ENCODE results near the gene SUN1. TPM values are rescaled to one million over a fixed set of nuclear protein-coding genes. Genes with fewer than 3 reads are reported as not detected.
A peak's percentile ranks its signal among the peaks of the same experiment; 100 is the strongest.

SUN1 gene
- total RNA-seq, 1 donor from 2014 or later: 164 TPM

DNA sequence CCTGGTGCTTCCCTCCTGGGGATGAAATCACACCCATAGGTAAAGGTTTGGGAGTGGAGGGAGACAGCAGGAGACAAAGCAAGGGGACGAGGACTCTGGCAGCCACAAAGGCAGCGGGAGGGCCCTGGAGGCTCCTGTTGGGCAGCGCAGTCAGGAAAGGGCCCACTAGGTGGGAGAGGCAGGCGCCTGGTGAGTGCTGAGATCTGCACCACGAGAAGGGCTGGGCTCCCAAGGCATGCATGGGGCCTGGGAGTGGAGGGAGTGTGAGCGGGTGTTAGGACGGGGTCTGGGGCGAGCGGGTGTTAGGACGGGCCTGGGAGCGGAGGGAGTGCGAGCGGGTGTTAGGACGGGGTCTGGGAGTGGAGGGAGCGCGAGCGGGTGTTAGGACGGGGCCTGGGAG, 57.1 kb downstream of the SUN1 start:
- DNase-seq (ENCODE audit: low spot score): no peak

DNA sequence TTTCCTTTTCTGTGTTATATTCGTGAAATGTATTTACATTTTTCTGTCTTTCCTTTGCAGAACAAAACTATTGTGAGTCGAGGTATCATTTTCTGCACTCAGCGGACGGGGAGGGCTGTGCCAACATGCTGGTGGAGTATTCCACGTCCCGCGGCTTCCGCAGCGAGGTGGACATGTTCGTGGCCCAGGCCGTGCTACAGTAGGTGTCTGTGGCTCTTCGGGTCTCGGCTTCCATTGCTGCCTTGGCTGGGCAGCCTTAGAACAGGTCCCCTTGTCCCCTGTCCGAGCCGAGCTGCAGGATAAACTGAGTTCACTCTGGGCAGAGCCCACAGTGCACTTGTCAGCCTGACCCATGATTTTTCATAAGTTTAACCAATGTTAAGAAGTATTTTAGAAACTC, 58.6 kb downstream of the SUN1 start:
- DNase-seq (ENCODE audit: low spot score): no peak

DNA sequence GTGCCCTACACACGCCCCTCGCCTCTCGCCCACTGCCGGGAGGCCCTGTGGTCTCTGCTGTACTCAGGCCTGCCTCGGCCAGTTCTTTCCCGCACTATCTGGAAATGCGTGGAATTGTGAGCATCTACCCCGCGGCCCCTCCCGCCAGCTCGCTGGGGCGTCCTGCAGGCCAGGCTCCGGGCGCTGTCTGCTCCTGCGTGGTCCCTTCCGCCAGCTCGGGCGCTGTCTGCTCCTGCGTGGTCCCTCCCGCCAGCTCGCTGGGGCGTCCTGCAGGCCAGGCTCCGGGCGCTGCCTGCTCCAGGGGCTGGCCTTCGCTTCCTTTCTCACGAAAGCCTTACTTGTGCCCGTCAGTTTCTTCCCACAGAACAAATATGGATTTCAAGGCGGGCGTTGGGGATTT, 59.0 kb downstream of the SUN1 start:
- no peak for DNase-seq (ENCODE audit: low spot score)

DNA sequence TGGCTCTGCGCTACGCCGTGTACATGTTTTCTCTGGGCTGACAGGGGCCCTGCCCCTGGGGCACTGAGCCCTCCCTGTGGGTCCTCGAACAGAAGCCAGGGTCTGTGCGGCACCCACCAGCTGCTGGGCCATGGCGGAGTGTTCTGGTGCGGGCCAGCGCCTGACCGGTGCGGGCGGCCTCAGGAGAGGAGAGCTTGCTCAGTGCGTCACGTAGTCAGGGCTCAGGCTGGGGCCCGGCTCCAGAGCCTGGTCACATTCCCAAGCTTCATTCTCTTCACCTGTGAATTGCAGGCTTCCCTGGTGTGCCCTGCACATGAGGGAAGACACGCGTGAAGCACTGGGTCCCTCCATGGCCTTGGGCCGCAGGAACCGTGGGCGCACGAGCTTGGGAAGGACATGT, 59.5 kb downstream of the SUN1 start:
- DNase-seq (ENCODE audit: low spot score): no peak

DNA sequence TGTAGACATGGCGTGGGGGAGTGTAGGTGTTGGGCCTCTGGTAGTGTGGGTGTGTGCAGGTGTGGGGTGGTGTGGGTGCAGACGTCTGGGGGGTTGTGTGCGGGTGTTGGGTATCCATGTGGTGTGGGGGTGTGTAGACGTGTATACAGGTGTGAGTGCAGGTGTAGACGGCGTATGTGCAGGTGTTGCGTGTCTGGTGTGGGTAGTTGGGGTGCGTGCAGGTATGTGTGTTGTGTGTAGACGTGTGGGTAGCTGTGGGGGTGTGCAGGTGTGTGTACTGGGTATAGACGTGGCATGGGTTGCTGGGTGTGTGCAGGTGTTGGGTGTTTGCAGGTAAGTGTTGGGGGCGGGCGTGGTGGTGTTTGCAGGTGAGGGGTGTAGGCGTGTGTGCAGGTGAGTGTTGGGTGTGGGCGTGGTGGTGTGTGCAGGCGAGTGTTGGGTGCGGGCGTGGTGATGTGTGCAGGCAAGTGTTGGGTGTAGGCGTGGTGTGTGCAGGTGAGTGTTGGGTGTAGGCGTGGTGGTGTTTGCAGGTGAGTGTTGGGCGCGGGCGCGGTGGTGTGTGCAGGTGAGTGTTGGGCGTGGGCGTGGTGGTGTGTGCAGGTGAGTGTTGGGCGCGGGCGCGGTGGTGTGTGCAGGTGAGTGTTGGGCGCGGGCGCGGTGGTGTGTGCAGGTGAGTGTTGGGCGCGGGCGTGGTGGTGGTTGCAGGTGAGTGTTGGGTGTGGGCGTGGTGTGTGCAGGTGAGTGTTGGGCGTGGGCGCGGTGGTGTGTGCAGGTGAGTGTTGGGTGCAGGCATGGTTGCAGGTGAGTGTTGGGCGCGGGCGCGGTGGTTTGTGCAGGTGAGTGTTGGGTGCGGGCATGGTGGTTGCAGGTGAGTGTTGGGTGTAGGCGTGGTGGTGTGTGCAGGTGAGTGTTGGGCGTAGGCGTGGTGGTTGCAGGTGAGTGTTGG, 60.6 kb downstream of the SUN1 start:
- no peak for DNase-seq (ENCODE audit: low spot score)

DNA sequence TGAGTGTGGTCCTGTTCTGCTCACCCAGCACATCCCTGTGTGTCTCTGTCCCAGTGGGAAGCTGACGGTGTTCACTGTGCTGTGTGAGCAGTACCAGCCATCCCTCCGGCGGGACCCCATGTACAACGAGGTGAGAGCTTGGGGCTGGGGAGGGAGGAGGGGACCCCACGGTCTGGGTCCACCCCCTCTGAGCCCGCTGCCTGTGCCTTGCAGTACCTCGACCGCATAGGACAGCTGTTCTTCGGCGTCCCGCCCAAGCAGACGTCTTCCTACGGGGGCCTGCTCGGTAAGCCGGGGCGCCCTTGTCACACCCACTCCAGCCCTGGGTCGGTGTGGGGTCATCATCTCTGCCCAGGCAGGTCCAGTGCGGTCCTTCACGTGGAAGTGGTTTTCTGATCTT, 61.4 kb downstream of the SUN1 start:
- no peak for DNase-seq (ENCODE audit: low spot score)

DNA sequence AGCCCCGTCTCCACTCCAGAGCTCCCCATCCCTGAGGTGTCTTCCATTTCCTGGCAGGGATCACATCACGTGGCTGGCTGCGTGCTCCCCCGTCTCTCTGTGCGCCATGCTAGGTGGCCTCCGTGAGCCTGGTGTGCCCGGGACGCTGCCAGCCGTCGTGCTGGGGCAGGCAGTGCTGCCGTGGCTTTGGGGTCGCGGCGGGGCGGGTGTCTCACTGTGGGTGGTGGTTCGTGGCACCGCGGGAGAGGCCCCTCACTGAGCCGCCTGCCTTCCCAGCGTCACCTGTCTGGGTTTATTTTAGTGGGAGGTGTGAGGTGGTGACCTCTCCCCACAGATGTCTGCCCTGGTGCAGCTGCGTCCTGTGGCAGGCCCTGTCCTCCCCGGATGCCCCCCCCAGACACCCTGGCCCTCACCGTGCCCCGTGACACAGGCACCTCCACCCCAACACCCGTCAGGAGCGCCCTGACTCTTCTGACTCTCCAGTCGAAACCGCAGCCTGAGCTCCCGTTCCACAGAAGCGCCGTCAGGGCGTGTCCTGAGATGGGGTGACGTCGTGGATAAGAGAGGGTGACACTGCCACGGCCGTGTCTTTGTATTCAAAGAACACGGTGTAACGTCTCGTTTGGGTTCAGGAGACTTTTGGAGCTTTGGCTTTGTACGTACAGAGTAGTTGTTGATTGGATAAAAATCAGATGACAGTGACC, 62.0 kb downstream of the SUN1 start:
- no peak for DNase-seq (ENCODE audit: low spot score)

DNA sequence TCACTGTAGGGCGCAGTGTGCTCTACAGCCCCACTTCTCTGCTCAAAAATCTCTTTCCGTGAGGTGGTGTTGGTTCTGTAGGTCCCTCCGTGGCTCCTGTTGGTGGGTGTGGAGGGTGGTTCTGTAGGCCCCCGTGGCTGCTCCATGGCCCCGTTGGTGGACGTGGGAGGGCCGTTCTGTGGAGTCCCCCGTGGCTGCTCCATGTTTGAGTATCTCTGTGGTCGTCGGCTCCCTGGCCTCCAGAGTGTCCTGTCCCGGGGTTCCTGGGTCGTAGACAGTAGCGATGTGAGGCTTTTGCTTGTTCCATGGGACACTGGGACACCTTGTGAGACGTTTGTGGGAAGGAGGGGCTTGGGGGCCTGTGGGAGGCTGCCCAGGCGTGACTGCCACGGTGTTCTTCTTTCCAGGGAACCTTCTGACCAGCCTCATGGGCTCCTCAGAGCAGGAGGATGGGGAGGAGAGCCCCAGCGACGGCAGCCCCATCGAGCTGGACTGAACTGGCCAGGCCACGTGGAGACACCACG, 62.7 kb downstream of the SUN1 start:
- DNase-seq (ENCODE audit: low spot score): no peak

DNA sequence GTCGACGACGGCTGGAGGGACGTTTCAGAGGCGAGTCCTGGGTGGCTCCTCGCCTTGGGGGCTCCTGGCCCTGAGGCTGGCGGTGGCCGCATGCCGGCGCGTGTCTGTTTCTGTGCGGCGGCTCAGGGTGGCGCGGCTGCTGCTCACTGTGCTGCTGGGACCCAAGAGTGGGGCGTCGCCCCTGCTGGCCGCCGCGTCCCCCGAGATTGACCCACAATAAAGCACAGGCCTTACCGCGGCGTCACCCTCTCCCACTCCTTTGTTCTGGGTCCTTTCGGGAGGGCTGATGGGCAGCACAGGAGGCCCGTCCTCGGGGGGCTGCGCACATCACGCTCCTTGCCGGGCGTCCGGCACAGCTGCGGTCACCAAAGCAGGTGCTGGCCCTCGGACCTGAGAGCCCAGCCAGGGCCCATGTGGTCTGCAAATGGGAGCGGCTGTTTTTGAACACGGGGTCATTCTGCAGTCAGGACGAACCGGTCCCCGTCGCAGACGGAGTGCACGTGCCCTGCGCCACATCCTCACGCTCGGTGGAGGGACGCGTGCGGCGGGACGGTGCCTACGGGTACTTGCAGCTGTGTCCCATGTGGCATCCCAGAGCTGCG, 63.3 kb downstream of the SUN1 start:
- DNase-seq (ENCODE audit: low spot score): no peak

DNA sequence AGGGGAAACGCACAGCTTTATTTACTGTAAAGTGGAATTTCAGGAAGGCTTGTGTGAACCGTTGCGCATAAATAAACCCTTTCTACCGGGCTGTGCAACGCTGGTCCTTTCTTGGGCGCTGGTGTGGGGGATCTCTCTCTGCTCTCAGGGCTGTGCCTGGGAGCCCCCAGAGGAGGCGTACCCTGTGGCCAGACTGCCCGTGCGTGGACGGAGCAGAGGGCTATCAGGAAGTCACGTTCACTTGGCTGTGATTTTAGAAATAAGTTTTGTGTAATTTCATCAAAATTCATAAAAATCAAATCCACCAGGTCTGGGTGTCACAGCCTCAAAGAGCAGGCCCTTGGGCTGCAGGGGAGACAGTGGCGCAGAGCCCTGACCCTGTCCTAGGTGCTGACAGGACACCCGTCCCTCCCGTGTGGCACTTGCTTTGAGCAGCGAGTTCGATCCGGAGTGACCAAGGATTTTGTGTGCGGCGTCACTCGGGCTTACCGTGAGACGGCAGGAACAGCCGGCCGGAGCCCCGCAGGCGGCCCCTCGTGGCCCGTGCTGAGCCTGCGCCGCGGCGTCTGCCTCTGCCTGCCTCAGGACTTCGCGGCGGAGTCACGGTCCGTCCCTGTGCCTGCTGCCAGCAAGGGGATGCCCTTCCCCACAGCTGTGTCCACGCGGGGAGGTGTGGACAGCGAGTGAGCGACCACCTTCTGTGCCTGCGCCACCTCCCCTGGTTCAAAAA, 64.2 kb downstream of the SUN1 start:
- DNase-seq (ENCODE audit: low spot score): no peak

DNA sequence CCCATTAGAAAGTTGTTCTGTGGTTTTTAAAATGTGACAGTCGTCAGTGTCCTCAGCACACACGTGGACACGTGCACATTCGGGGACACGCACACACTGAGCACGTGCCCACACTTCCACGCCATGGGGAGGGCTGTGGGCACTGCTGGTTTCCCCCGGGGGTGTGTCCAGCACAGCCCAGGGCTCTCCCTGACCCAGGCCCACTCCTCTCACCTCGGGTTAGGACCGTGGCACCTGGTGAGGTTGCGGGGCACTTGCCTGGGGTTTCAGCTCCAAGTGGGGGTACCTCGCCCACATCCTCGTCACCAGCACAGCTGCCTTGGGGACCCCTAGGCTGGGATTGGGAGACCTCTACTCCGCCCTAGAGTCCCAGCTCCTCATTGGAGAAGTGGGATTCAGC, 64.8 kb downstream of the SUN1 start:
- no peak for DNase-seq (ENCODE audit: low spot score)

DNA sequence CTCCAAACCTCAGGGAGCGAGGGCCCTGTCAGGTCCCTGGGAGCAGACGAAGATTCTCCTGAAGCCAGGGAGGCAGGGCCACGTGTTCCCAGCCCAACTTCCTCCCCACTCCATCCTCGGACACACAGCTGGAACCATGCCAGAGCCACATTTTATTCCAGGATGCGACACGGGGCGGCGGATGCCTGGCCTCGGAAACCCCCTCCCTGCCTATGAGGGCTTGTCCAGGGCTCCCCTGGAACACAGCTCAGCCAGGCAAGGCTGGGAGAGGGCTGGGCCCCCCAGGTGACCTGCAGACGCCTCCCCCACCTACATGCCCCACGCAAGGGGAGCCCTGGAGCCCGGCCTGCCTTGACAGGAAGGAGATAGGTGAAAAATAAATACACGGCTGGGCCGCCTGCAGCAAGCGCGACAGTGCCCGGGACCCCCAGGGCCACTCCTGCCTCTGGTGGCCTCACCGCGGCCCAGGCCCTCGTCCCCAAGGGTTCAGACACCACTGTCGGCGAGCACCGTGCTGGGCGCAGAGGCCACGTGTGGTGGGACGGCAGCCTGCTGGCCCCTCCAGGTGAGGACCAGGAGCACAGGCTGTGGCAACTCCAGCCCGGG, 65.6 kb downstream of the SUN1 start:
- DNase-seq (ENCODE audit: low spot score): no peak

DNA sequence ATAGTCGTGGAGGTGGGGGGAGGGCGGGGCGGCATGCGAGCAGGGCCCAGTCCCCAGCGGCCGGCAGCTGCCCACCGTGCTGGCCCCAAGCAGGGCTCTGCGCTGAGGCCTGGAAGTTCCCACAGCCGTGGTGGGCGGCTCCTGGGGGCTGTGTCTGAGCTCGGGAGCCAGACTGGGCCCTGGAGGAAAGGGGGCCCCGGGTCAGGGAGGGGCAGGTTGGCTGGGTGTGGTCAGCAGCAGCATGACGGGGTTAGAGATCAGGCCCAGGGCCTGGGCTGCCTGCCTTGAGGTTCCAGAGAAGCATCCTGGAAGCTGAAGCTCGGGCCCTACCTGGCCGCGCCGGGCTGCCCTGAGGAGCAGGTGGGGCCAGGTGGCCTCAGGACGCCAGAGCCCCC, 66.2 kb downstream of the SUN1 start:
- no peak for DNase-seq (ENCODE audit: low spot score)

DNA sequence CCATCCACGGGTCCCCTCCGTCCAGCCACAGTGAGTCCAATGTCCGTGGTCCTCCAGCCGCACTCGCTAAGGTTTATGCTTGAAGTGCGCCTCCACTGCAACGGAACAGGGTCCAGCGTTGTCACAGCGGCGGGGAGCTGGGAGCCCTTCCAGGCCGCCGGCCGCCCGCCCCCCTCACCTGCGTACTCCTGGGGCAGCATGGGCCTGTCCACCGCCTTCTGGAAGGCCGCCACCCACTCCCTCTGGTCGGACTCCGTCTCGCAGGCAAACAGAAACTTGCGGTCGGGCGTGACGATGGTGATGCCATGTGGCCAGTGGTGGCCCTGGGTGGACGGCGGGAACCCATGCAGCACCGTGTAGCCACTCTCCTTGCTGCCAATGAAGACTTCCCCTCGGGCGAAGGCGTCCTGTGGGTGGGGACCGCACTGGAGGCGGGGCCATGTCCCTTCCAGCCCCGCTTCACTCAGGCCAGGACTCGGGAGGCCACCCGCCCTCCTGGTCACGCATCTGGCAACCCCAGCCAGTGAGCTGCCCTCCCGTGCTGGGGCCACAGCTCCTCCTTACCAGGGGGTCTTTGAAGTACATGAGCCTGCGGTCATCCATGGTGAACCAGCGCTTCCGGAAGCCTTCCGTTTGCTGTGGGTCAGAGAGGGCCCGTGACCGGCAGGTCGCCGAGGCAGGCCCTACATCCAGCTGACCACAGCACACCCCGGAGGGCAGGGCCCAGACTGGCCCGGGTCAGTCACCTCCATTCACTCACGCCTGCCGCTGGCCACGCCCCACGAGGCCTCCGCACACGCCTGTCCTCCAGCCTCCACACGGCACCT, 66.8 kb downstream of the SUN1 start:
- DNase-seq (ENCODE audit: low spot score): no peak

DNA sequence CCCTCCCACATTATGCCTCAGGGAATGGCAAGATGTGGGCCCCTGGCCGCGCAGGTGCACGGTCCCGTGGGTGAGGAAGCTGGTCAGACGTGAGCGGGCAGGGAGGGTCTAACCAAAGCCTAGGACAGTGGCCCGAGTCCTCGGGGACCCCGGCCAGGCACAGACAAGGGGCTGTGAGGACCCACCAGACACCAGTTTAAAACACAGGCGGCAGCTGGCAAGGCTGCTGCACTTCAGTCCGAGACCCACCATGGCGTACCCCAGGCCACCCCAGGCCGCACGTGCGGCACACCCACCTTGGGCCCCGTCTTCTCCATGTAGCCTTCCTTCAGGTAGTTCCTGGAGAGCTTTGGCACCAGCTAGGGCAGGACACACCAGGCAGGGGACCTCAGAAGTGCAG, 67.5 kb downstream of the SUN1 start:
- no peak for DNase-seq (ENCODE audit: low spot score)

DNA sequence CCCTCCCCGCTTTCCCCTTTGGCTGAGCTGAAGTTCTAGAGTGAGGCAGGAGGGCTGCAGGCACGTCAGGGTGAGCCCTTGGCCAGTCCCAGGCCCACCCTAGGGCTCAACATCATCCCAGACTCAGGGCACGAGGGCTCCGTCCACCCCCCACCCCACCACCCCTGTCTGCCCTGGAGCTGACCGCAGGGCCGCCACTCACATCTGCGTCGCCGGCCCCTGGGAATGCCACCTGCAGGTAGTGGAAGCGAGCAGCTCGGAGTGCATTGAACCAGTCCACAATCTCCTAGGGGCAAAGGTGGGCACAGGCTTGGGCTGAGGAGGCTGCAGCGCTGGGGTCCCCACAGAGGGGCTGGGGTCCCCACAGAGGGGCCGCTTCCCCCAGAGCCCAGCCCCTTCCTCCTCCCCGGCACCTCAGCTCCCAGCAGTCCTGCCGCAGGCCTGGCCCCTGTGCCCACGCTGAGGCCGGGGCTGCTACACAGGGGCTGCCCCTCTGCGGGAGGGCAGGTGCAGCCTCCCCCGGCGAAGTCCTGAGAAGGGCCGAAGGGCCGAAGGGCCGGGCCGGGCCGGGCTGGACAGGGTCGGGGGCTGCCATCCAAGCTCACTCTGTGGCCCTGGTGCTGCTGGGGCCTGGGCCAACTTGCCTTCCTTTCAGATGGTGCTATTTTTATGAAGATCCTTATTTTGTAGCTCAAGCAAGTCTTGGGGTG, 68.2 kb downstream of the SUN1 start:
- DNase-seq (ENCODE audit: low spot score): no peak

DNA sequence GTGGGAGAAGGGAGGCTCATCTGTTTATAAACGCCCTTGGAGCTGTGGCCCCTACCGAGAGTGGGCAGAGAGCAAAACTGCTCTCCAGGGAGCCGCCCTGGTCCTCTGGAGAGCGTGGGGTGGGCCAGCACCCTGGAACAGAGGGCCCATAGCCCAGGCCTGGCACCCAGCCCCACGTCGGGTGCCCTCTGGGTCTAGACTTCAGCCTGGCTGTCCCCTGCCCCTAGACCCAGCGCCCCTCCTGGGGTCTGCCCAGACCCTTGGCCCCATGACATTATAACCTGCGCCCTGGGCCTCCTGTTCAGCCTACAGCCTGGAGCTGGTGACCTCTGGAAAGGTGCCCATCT, 68.7 kb downstream of the SUN1 start:
- DNase-seq (ENCODE audit: low spot score): no peak

DNA sequence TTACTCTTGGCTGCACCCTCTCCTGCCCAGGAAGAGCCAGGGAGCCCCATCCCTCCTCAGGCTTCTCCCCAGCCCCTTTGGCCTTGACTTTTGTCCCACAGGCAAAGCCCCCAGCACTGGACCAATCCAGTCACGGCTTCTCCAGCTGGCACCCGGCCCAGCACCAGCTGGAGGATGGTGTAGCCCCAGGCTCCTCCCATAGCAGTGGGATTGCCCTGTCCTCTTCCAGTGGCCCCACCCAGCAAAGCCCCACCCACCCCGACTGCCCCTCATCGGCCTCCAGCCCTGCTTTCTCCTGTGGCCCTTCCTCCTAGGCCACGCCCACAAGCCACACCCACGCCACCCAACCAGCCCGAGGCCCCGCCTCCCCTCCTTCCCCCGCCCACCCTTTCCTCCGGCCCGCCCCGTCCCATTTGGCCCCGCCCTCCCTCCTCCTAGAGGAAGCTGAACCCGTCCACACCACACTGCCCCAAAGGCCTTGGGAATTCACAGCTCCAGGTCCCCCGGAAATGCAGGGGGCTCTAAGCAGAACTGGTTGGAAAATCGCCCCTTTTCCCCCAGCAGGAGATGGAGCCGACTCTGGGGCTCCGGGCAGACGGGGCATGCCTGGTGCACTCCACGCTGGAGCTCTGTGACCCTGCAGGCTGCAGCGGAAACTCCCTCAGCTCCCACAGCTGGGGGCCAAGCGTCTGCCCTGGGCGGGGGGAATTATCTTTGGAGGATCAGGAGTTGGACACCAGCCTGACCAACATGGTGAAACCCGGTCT, 69.3 kb downstream of the SUN1 start:
- DNase-seq (ENCODE audit: low spot score): peak; percentile 69

DNA sequence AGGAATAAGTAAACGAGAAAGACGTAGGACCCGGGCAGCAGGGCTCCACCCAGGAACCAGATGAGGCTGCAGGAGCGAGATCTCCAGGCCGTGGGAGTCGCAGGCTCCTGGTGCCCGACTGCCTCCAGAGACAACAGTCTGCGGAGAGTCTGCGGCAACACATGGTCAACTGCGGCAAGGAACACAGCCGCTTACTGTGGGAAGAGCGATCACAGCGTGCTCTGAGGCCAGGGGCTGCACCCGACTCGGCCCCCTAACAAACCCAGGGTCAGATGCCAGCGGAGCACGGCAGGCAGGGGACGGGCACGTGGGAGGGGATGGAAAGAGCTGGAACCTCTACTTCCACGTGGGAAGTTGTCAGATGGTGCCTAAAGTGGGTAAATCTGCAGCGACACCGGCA, 70.7 kb downstream of the SUN1 start:
- DNase-seq (ENCODE audit: low spot score): no peak
